K562 (cell line): Measurements from ENCODE around the gene THADA. TPM values are rescaled to one million over a fixed set of nuclear protein-coding genes. Genes with fewer than 3 reads are reported as not detected.

Experiments used
- AFF4 ChIP-seq: sonication (generic); formaldehyde crosslinking; IDR thresholded peaks from 2 replicates; pipeline ENCODE4 v1.8.0; 2023; ENCODE audit warnings: mild to moderate bottlenecking, missing genetic modification reagents
- BCLAF1 ChIP-seq, 2 experiments: fragments of 450-650 bp in 1 of 2; IDR thresholded peaks; 2 replicates each; pipeline ENCODE4 v1.6.1; 2011 to 2017; ENCODE audit warnings: low read depth in 2 of 2, antibody characterized with exemption in 1 of 2, borderline replicate concordance in 1 of 2, low read length in 1 of 2, mild to moderate bottlenecking in 1 of 2, mixed read lengths in 1 of 2; ENCODE audit not compliant: control insufficient read depth in 1 of 2
- E4F1 ChIP-seq: fragments of 250-450 bp; sonication (Bioruptor Pico); IDR thresholded peaks from 2 replicates; pipeline ENCODE4 v1.5.0; 2021; ENCODE audit warnings: mild to moderate bottlenecking, borderline replicate concordance
- GABPB1 ChIP-seq: sonication (generic); formaldehyde crosslinking; IDR thresholded peaks from 2 replicates; pipeline ENCODE4 v1.8.0; 2022; ENCODE audit warnings: mild to moderate bottlenecking, missing genetic modification reagents
- IRF1 ChIP-seq: sonication (generic); formaldehyde crosslinking; IDR thresholded peaks from 2 replicates; pipeline ENCODE4 v1.8.0; 2022; ENCODE audit warnings: missing genetic modification reagents, mild to moderate bottlenecking, borderline replicate concordance
- RB1 ChIP-seq: fragments of 450-650 bp; IDR thresholded peaks from 2 replicates; pipeline ENCODE4 v1.6.1; 2017; ENCODE audit warnings: low read depth, mild to moderate bottlenecking
- TOE1 ChIP-seq, 2 experiments: fragments of 450-650 bp in 1 of 2; sonication (generic) in 1 of 2; formaldehyde crosslinking in 1 of 2; IDR thresholded peaks; 2 replicates each; pipeline versions ENCODE4 v1.7.1 to v1.8.0; 2016 to 2022; ENCODE audit warnings: borderline replicate concordance in 2 of 2, mild to moderate bottlenecking in 2 of 2, antibody characterized with exemption in 1 of 2, inconsistent platforms in 1 of 2, low read depth in 1 of 2, missing genetic modification reagents in 1 of 2, moderate library complexity in 1 of 2
- ZNF282 ChIP-seq: sonication (generic); formaldehyde crosslinking; IDR thresholded peaks from 2 replicates; pipeline ENCODE4 v1.8.1; 2023; ENCODE audit warnings: missing genetic modification reagents
- ZNF551 ChIP-seq: fragments of 250-450 bp; sonication (Bioruptor Pico); IDR thresholded peaks from 2 replicates; pipeline ENCODE4 v1.5.0; 2021; ENCODE audit warnings: mild to moderate bottlenecking, moderate library complexity
- ZNF76 ChIP-seq: fragments of 250-450 bp; sonication (Bioruptor Pico); IDR thresholded peaks from 2 replicates; pipeline ENCODE4 v1.4.0; 2020; ENCODE audit warnings: mild to moderate bottlenecking, moderate library complexity, borderline replicate concordance
- polyA plus RNA-seq, 8 experiments: library from polyadenylated mRNA; depleted of rRNA in 4 of 8; stranded (reverse) in 5 of 8; unstranded in 3 of 8; fragments of >200 nt; fragmentation: Nextera tagmentation in 2 of 8; fragmentation: Illumina TruSeq in 1 of 8; extraction: Ambion mirVana in 2 of 8; extraction: Trizol in 1 of 8; gene quantifications; 2 replicates each; pipeline versions ENCODE4 v1.2.1 to v1.2.3, GENCODE V29; 2011 to 2014; ENCODE audit warnings: inconsistent platforms in 1 of 8, missing spikeins in 1 of 8
- total RNA-seq, 7 experiments: library from RNA; depleted of rRNA in 6 of 7; stranded (reverse); fragments of >200 nt in 6 of 7; fragmentation: Illumina TruSeq in 2 of 7; extraction: Trizol in 2 of 7; gene quantifications; 2 replicates each; pipeline versions ENCODE4 v1.2.1 to v1.2.3, GENCODE V29; 2011 to 2021; ENCODE audit warnings: low replicate concordance in 1 of 7
- TF ChIP-seq, protein P1 (sequence below): fragments of 450-650 bp; IDR thresholded peaks from 2 replicates; pipeline ENCODE4 v1.6.1; 2016; ENCODE audit warnings: borderline replicate concordance

The THADA gene
- total and polyA plus RNA-seq, 9 of the 15 experiments (the other 6 are each of a cell fraction or from before 2014, with no cell fraction given): 17.8 to 34.7 (median 31.9) TPM

- TF ChIP-seq BCLAF1 (IDR thresholded peaks at IDR 0.05; ENCODE audit: borderline replicate concordance in 1 of 2, control insufficient read depth in 1 of 2, low read depth in 2 of 2, low read length in 1 of 2): no peak
- peak; percentile 30 for TF ChIP-seq GABPB1 (CRISPR knock-in tag)
- TF ChIP-seq TOE1 (IDR thresholded peaks at IDR 0.05; ENCODE audit: borderline replicate concordance): no peak
- 0 out of 2 replicates have a peak, but pooled peaks have one; percentile 21 for TF ChIP-seq TOE1 (CRISPR knock-in tag; IDR thresholded peaks at IDR 0.05; ENCODE audit: borderline replicate concordance, low read depth)
- 0 out of 2 replicates have a peak, but pooled peaks have one; percentile 27 for TF ChIP-seq RB1
- no peak for TF ChIP-seq ZNF76
- TF ChIP-seq, protein P1, sequence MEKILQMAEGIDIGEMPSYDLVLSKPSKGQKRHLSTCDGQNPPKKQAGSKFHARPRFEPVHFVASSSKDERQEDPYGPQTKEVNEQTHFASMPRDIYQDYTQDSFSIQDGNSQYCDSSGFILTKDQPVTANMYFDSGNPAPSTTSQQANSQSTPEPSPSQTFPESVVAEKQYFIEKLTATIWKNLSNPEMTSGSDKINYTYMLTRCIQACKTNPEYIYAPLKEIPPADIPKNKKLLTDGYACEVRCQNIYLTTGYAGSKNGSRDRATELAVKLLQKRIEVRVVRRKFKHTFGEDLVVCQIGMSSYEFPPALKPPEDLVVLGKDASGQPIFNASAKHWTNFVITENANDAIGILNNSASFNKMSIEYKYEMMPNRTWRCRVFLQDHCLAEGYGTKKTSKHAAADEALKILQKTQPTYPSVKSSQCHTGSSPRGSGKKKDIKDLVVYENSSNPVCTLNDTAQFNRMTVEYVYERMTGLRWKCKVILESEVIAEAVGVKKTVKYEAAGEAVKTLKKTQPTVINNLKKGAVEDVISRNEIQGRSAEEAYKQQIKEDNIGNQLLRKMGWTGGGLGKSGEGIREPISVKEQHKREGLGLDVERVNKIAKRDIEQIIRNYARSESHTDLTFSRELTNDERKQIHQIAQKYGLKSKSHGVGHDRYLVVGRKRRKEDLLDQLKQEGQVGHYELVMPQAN: no peak
- TF ChIP-seq ZNF551 (CRISPR knock-in tag): no peak
- TF ChIP-seq AFF4 (CRISPR knock-in tag): peak; percentile 85; the same call in 1 of the 2 replicates
- 0 out of 2 replicates have a peak, but pooled peaks have one; percentile 41 for TF ChIP-seq ZNF282 (CRISPR knock-in tag)
- no peak for TF ChIP-seq E4F1 (CRISPR knock-in tag)
- TF ChIP-seq IRF1 (CRISPR knock-in tag): no peak; the same call in 1 of the 2 replicates
Measured at GRCh38 chr2:43225093-43225787, 370.6 kb downstream of the THADA start (continued).
